ENCODE data around the gene ARNT2.
A peak's percentile ranks its signal among the peaks of the same experiment; 100 is the strongest.
"Not testable (repeated sequence)": the region's sequence is repeated elsewhere in the genome, so short reads cannot be mapped to it uniquely, and the experiment has no call there.

Gene ARNT2

GRCh38 chr15:80639168-80639555, 235.0 kb downstream of the ARNT2 start:
- H3K27ac ChIP-seq: peak overlapping the region in 2 of 11 experiments; percentile 25 to 43; a peak in 2 of 22 replicates
- peaks cover 6 to 65% (median 34%) of the 10 kb centered on the region in 10 experiments for H3K4me1 ChIP-seq
- 0 out of 22 replicates have a peak, but pooled peaks cover 0 to 6% (median 0%) of the 10 kb centered on the region in 11 experiments for H3K36me3 ChIP-seq
- peak overlapping the region in 4 of 11 experiments; percentile 2 to 35 (median 15); a peak in 3 of 22 replicates for H3K4me2 ChIP-seq
- H3K9ac ChIP-seq: no peak overlapping the region
- H3K4me3 ChIP-seq: no peak overlapping the region
- no peaks in the 10 kb centered on the region for H4K20me1 ChIP-seq
- no peaks in the 10 kb centered on the region for H3K27me3 ChIP-seq
- no peak for TF ChIP-seq Cebpa-rat (IDR thresholded peaks at IDR 0.05)
- H3K9me3 ChIP-seq (replicated peaks in 1 of 11): peaks cover 0 to 30% (median 16%) of the 10 kb centered on the region in 11 experiments; a peak in 20 of 22 replicates

- Histone ChIP-seq H3K27me3 (no peaks in the 10 kb centered on the region), H3K4me3 (no peak overlapping the region), H3K36me3 (0 out of 22 replicates have a peak, but pooled peaks cover 0 to 6% (median 0%) of the 10 kb centered on the region in 11 experiments), H3K4me2 (peak overlapping the region in 6 of 11 experiments; percentile 5 to 20 (median 10); a peak in 6 of 22 replicates), H3K9me3 (replicated peaks in 1 of 11) (peaks cover 0 to 30% (median 16%) of the 10 kb centered on the region in 11 experiments; a peak in 20 of 22 replicates), H3K9ac (no peak overlapping the region), H4K20me1 (no peaks in the 10 kb centered on the region), H3K4me1 (peaks cover 21 to 80% (median 48%) of the 10 kb centered on the region in 10 experiments), H3K27ac (peak overlapping the region in 9 of 11 experiments; percentile 13 to 92 (median 54); a peak in 14 of 22 replicates)
- no peak for TF ChIP-seq Cebpa-rat (IDR thresholded peaks at IDR 0.05)
These were observed 236.4 kb downstream of the ARNT2 start for GRCh38 chr15:80640531-80641121.

- H3K4me3 ChIP-seq: no peak overlapping the region; a peak in 1 of 20 replicates
- no peak overlapping the region for H3K9ac ChIP-seq
- no peaks in the 10 kb centered on the region for H4K20me1 ChIP-seq
- H3K4me2 ChIP-seq: peak overlapping the region in 2 of 11 experiments; percentile 11 to 20; a peak in 1 of 22 replicates
- TF ChIP-seq Cebpa-rat (IDR thresholded peaks at IDR 0.05): no peak
- H3K27ac ChIP-seq: peak overlapping the region in 9 of 11 experiments; percentile 13 to 92 (median 54); a peak in 13 of 22 replicates
- no peaks in the 10 kb centered on the region for H3K27me3 ChIP-seq
- 0 out of 22 replicates have a peak, but pooled peaks cover 0 to 6% (median 0%) of the 10 kb centered on the region in 11 experiments for H3K36me3 ChIP-seq
- H3K9me3 ChIP-seq (replicated peaks in 1 of 11): peaks cover 3 to 30% (median 16%) of the 10 kb centered on the region in 11 experiments; a peak in 21 of 22 replicates
- H3K4me1 ChIP-seq: peaks cover 29 to 88% (median 56%) of the 10 kb centered on the region in 10 experiments
These were observed 237.2 kb downstream of the ARNT2 start for GRCh38 chr15:80641384-80641783.

- Histone ChIP-seq H3K4me1 (peaks cover 33 to 91% (median 64%) of the 10 kb centered on the region in 10 experiments), H3K36me3 (0 out of 22 replicates have a peak, but pooled peaks cover 0 to 6% (median 0%) of the 10 kb centered on the region in 11 experiments), H3K9ac (peak overlapping the region in 10 of 11 experiments; percentile 6 to 74 (median 66); a peak in 16 of 22 replicates), H3K9me3 (replicated peaks in 1 of 11) (peaks cover 21 to 48% (median 34%) of the 10 kb centered on the region in 11 experiments), H3K27me3 (no peaks in the 10 kb centered on the region), H3K27ac (peak overlapping the region in 10 of 11 experiments; percentile 61 to 92 (median 82); a peak in 21 of 22 replicates), H4K20me1 (no peaks in the 10 kb centered on the region), H3K4me3 (no peak overlapping the region), H3K4me2 (peak overlapping the region; percentile 49 to 84 (median 73))
- TF ChIP-seq Cebpa-rat (IDR thresholded peaks at IDR 0.05): peak; percentile 43 to 93 (median 85); a peak in 18 of 22 replicates
These were observed 239.3 kb downstream of the ARNT2 start for GRCh38 chr15:80643431-80643951.

- Histone ChIP-seq H3K4me3 (peak overlapping the region in 1 of 10 experiments; percentile 17; a peak in 1 of 20 replicates), H3K27me3 (no peaks in the 10 kb centered on the region), H3K4me2 (peak overlapping the region; percentile 49 to 84 (median 73); a peak in 21 of 22 replicates), H4K20me1 (no peaks in the 10 kb centered on the region), H3K4me1 (peaks cover 33 to 84% (median 60%) of the 10 kb centered on the region in 10 experiments), H3K9ac (peak overlapping the region in 9 of 11 experiments; percentile 43 to 74 (median 64); a peak in 15 of 22 replicates), H3K27ac (peak overlapping the region in 10 of 11 experiments; percentile 61 to 92 (median 82); a peak in 20 of 22 replicates), H3K36me3 (0 out of 22 replicates have a peak, but pooled peaks cover 0 to 6% (median 0%) of the 10 kb centered on the region in 11 experiments), H3K9me3 (replicated peaks in 1 of 11) (peaks cover 29 to 57% (median 40%) of the 10 kb centered on the region in 11 experiments)
- no peak for TF ChIP-seq Cebpa-rat (IDR thresholded peaks at IDR 0.05)
These were observed 241.4 kb downstream of the ARNT2 start for GRCh38 chr15:80645494-80646065.

- not testable (repeated sequence) for H3K27me3 ChIP-seq, H3K36me3 ChIP-seq, H4K20me1 ChIP-seq, H3K4me2 ChIP-seq, H3K9ac ChIP-seq, H3K4me3 ChIP-seq
- peaks cover 40 to 74% (median 55%) of the 10 kb centered on the region in 10 experiments for H3K4me1 ChIP-seq
- H3K27ac ChIP-seq: peak overlapping the region in 7 of 11 experiments; percentile 79 to 92 (median 84); a peak in 11 of 22 replicates
- peaks cover 33 to 57% (median 51%) of the 10 kb centered on the region in 11 experiments for H3K9me3 ChIP-seq (replicated peaks in 1 of 11)
These were observed 243.2 kb downstream of the ARNT2 start for GRCh38 chr15:80647424-80647823.

All from BLaER1 treated with 17β-estradiol and CSF1 and Interleukin-3, amounts not matched to agents 10 nM and 100 nM (cell line).